ENCODE data around the gene NR2C2. TPM values are rescaled to one million over a fixed set of nuclear protein-coding genes. Genes with fewer than 3 reads are reported as not detected.

Gene NR2C2
- total RNA-seq, 4 donors from 2014 or later = 24.3 to 58.2 (median 39.9) TPM

- no peak for TF ChIP-seq CTCF (IDR thresholded peaks at IDR 0.05)
- TF ChIP-seq POLR2A (IDR thresholded peaks at IDR 0.05) = no peak
- WGBS, 2 donors = 94 to 95% methylated on average over 6 of the region's 6 CpGs
- H3K4me3 ChIP-seq (ENCODE audit: low read depth, poor library complexity, severe bottlenecking) = no peak overlapping the region
- DNase-seq (ENCODE audit: low spot score in 2 of 2) = no peak
- intact Hi-C loops (cut with DNase I; ENCODE audit: low total_unique reads) = no loop called here
These were observed 42.2 kb upstream of the NR2C2 start for GRCh38 chr3:14905055-14905657.

- no peak overlapping the region for H3K4me3 ChIP-seq (ENCODE audit: low read depth, poor library complexity, severe bottlenecking)
- peak in 1 of 2 donors; percentile 42 for DNase-seq (ENCODE audit: low spot score in 2 of 2)
- TF ChIP-seq CTCF (IDR thresholded peaks at IDR 0.05) = no peak
- TF ChIP-seq POLR2A (IDR thresholded peaks at IDR 0.05) = no peak
- intact Hi-C loops (cut with DNase I; ENCODE audit: low total_unique reads) = no loop called here
- WGBS, 2 donors = 58 to 65% methylated on average over 11 of the region's 11 CpGs
These were observed 40.9 kb upstream of the NR2C2 start for GRCh38 chr3:14906355-14906971.

GRCh38 chr3:14907043-14907966, 40.1 kb upstream of the NR2C2 start:
- DNase-seq (ENCODE audit: low spot score in 2 of 2) = peak in 1 of 2 donors; percentile 86
- H3K4me3 ChIP-seq (ENCODE audit: low read depth, poor library complexity, severe bottlenecking) = no peak overlapping the region
- intact Hi-C loops (cut with DNase I; ENCODE audit: low total_unique reads) = no loop called here
- WGBS, 2 donors = 63 to 70% methylated on average over 15 of the region's 18 CpGs
- TF ChIP-seq POLR2A (IDR thresholded peaks at IDR 0.05) (no peak), CTCF (IDR thresholded peaks at IDR 0.05) (no peak)

GRCh38 chr3:14909250-14909649, 38.1 kb upstream of the NR2C2 start:
- intact Hi-C loops (cut with DNase I; ENCODE audit: low total_unique reads) = no loop called here
- H3K4me3 ChIP-seq (ENCODE audit: low read depth, poor library complexity, severe bottlenecking) = no peak overlapping the region
- WGBS, 2 donors = 88 to 92% methylated on average over 5 of the region's 5 CpGs
- peak in 1 of 2 donors; percentile 2 for DNase-seq (ENCODE audit: low spot score in 2 of 2)
- TF ChIP-seq CTCF (IDR thresholded peaks at IDR 0.05) = no peak
- no peak for TF ChIP-seq POLR2A (IDR thresholded peaks at IDR 0.05)

- no peak overlapping the region for H3K4me3 ChIP-seq (ENCODE audit: low read depth, poor library complexity, severe bottlenecking)
- intact Hi-C loops (cut with DNase I; ENCODE audit: low total_unique reads) = no loop called here
- TF ChIP-seq CTCF (IDR thresholded peaks at IDR 0.05) = no peak
- TF ChIP-seq POLR2A (IDR thresholded peaks at IDR 0.05) = no peak
- 92% methylated on average over 11 of the region's 11 CpGs for WGBS, 2 donors
- DNase-seq (ENCODE audit: low spot score in 2 of 2) = peak in 1 of 2 donors; percentile 56
These were observed 35.7 kb upstream of the NR2C2 start for GRCh38 chr3:14911651-14912050.
